Raji (cell line): ENCODE measurements around the gene STAC.

ENCODE experiments used
- POLR2A ChIP-seq: IDR thresholded peaks from 2 replicates; pipeline ENCODE4 v1.6.1; 2011; ENCODE audit warnings: low read depth, low read length, control low read depth; ENCODE audit not compliant: insufficient read depth

STAC gene, protein sequence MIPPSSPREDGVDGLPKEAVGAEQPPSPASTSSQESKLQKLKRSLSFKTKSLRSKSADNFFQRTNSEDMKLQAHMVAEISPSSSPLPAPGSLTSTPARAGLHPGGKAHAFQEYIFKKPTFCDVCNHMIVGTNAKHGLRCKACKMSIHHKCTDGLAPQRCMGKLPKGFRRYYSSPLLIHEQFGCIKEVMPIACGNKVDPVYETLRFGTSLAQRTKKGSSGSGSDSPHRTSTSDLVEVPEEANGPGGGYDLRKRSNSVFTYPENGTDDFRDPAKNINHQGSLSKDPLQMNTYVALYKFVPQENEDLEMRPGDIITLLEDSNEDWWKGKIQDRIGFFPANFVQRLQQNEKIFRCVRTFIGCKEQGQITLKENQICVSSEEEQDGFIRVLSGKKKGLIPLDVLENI

DNA sequence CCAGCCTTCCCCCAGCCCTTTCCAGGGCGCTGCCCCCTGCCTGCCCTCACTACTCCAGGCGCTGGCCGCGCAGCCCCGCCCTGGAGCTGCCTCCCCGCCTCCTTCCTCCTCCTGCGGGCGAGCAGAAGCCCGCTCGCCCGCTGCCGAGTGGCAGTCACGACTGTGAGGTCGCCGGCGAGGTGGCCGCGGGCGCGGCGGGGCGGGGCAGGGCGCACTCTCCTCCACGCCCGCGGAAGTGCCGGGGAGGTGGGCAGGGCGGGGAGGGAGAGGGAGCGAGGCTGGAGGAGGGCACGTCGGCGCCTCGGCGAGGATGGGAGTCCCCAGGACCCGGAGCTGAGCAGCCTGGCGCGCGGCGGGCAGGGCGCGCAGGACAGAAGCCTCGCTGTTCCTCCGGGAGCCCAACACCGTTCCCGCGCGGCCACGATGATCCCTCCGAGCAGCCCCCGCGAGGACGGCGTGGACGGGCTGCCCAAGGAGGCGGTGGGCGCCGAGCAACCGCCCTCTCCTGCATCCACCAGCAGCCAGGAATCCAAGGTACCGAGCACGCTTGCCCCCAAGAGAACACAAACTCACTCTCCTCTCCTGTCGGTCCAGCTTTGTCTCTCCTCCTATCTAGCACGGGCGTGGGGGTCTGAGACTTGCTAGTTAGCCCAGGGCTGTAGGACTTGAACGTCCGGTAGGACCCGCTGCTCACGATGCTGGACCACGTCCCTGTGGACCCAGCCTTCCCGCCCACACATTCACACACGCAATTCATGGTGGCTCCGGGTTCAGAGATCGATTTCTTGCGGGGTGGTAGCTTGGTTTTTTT lies at the start of gene STAC:
Gene STAC (plus strand): TSS at position 284 of the 811 bp plus-strand sequence. CDS start 140 bp downstream, at position 424.
- TF ChIP-seq POLR2A, result no peak

DNA sequence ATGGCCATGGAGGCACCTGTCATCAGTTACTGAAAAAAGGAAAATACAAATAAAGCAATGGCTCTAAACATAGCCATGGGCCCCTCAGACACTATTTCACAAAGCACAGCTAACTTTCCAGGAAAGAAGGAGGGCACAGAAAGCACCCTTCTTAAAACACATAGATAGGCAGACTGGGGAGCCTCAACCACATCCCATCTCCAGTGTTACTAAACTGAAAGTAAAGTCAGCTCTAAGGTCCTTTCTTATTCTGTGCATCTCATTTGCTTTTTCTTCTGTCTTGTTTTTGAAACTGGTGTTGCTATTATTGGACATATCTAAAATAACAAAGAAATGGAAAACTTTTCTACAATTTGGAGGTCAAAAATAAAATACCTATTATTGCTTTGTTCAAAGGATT lies 48.2 kb upstream of the STAC start:
- TF ChIP-seq POLR2A, result no peak

DNA sequence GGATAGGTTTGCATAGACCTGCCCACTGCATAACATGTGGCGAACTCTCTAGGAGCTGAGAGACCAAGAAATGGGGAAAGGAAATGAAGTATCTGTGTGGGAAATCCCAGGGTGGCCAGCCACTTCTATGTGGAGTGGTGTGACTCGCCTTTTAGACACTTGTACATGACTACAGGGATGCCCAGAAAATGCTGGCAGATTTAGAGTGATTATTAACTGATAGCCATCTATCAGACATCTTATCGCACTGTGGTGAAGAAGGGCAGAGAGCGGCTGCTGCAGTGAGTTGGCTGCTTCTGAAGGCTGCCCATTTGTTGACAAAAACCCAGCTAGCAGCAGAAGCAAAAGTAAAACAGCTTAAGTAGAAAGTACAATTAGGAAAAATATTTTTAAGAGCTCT lies 18.1 kb upstream of the STAC start:
- no peak for TF ChIP-seq POLR2A

DNA sequence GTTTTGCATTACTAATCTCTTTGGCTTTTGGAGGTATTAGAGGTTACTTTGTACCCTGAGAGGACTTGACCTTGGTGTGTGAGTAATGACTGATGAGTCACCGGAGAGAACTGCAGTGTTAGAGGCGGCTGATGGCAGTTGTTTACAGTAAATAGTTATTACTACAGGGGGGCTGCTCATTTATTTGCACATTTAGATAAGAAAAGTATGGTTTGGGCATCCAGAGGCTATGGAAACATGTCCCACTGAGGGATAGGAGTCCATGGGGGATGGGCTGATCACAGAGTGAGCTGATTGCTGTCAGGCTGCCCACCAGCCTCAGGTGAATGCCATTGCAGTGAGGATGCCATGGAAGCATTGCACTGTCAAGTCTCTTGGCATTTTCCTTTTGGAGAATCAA lies 17.3 kb upstream of the STAC start:
- no peak for TF ChIP-seq POLR2A

DNA sequence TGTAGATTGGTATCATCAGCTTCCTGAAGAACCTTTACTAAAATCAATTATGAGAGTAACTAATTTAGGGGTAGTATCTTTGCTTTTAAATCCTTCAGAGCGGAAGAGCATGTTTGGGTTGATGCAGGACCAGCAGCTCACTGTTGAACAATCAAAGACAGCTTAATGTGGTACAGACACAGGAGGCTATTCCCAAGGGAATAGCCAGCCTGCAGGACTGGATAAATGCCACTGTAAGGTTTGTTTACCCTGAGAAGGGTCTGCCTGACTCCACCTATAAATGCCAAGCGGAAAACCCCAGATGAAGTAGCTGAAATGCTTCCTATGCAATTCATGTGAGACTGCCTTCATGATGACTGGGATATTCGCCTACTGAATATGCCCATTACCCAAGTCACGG lies 16.0 kb upstream of the STAC start:
- TF ChIP-seq POLR2A, result no peak

DNA sequence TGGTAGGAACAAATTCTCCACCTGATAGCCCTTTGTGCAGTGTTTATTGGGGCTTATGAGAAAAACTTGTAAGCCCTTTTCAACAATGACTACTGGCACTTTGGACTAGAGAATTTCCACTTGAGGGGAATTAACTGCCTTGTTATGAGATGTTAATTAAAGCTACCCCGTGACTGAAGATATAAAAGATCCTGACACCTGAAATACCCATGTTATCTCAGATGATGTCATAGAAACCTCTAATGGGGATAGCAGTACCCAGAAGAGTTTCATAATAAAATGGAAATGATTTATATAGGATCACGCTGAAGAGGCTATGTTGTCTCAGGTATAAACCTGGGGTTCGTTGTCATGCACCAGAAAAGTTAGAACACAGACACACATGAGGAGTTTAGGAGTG lies 14.5 kb upstream of the STAC start:
- TF ChIP-seq POLR2A, result no peak

DNA sequence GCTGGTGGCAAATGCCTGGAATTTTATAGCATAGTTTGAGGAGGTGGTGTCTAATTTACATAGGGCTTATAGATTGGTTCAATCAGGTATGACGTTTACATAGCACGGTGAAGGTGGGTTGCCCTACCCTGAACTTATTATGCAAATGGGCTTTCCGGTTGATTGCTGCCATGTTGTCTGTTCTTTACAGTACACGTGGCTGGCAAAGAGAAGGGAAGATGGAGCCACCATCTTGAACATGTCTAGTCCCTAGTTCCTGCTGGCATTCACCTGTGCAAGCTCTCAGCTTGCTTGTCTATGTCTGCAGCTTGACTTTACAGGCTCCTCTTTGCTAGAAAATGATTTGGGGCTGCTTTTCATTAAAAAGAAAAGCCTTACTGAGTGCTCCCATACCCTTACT lies 14.0 kb upstream of the STAC start:
- no peak for TF ChIP-seq POLR2A

DNA sequence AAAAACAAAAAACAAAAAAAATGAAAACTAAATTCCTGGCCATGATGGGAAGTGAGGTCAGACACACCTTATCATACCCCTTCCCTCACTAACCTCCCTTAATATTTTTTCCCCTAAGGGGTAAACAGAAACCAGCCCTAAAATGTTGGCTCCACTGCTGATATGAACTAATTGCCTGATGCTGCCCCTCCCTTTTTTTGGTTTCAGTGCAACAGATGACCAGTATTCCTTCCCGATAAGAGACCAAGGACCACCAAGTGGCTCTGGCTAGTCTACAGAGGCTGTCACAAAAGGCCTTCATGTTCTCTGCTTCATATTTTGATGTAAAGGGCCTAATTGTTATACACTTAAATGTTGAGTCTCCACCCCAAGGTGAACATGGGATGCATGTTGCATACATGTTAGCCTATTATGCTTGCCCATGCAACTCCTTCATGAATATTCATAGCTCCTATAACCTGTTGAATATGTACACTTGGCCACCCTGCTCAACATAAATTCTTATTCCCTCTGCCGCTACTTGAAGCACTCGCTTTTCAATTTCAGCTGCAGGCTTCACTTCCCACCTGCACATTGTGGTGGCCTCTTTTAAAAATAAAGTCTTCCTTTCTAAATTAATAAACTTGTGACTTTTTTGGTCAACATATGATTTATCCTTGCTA lies 12.3 kb upstream of the STAC start:
- TF ChIP-seq POLR2A, result no peak

DNA sequence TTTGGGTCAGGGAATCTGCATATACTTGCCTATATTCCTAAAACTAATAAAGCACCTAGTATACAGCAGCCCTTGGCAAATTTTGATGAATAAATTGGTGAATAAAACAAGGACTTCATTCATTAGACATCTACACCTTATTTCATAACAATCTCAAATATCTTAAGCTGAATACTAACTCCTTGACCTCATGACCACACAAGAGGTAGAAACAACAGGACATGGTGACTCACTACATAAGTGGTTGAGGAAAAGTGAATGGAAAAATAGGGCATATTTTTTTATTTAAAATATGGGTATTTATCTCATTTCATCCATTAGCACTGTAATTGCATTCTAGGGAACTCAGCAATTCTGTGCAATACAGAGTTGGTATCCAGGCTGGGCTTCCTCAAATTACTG lies 7.8 kb upstream of the STAC start:
- TF ChIP-seq POLR2A, result no peak

DNA sequence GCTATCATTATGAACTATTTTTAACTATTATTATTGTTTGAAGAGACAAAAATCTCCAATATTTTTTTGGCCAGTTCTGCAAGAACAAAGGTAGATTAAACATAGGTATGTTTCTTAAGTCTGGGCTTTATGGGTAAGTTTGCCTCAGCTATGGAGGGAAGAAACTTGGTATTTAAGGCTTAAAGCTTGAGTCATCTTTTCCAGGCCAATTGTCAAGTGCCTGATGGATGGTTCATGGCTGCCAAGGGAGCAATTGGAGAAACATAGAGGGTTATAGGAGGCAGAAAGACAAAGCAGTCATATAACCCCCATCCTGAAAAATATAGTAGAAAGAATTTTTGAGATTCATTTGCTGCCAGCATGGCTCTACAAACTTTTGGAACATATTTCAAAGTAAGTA lies 7.2 kb upstream of the STAC start:
- no peak for TF ChIP-seq POLR2A

DNA sequence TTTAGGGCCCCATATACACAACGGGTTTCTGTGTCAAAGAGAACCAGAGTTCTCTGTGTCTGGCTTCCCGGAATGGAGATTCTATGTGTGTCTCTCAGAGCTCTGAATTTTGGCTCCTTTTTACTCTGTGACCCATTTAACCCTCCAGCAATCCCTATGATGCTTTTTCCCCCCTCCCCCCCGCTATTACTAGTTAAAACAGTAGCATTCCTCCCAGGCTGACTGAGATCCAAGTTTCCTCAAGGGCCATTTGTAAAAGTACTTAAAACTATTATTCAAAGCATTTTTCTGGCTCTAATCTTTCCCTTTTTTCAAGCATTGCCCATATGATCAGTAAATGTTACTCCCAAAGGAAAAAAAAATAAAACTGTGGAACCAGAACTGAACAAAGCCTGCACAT lies 6.6 kb upstream of the STAC start:
- no peak for TF ChIP-seq POLR2A

DNA sequence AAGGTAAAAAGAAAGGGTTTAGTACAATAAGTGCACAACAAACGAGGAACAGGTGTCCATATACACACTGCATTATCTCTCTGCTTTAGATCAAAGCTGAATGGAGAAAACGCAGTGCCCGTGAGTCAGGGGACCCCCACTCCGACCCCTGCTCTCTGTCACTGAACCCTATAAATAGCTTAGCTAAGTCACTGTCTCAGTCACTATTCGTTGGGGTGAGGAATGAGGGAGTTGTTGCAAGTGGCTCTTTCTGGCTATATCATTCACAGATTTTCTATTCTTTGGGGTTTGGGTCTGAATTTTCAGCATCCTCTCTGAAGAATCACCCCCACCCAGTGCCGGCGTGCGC lies 458 bp upstream of the STAC start:
- TF ChIP-seq POLR2A, result no peak

DNA sequence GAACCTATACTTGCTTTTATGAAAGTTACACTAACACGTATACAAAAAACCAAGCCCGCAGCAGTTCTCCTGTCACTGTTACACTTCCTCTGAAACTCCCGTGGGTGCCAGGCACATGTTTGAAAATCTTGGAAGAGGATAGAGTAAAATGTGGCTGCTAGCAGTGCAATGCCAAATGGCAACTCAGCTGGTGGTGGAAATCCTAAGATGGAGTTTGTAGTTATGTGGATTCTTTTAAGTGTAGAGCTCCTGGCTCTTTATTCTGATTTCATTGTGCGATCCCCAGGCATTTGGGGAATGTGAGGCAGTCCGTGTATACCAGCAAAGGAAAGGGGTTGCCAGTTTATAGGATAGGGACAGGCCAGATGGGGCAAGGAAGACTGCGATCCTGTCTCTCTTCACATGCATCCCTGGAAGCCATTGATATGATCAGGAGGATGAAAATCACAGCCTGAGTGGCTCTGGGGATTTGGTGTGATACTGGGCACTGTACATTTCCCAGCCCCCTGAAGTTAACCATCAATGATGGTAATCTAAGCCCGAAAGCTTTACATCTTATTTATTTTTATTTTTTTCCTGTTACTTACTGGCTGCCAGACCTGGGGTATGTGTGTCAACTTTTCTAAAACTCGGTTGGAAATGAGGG lies 1.1 kb downstream of the STAC start:
- no peak for TF ChIP-seq POLR2A

DNA sequence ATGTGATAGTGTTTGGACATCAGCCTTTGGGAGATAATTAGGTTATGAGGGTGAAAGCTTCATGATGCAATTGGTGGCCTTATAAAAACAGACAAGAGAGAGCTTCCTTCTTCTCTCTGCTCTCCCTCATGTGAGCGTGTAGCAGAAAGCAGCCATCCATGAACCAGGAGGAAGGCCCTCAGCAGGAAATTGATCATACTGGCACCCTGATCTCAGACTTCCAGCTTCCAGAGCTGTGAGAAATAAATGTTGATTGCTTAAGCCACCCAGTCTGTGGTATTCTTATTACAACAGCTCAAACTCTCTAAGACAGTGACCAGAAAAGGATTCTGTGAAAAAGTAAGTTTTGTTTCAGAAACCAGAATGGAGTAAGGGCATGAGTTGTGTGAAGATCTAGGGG lies 13.3 kb downstream of the STAC start:
- TF ChIP-seq POLR2A, result no peak

DNA sequence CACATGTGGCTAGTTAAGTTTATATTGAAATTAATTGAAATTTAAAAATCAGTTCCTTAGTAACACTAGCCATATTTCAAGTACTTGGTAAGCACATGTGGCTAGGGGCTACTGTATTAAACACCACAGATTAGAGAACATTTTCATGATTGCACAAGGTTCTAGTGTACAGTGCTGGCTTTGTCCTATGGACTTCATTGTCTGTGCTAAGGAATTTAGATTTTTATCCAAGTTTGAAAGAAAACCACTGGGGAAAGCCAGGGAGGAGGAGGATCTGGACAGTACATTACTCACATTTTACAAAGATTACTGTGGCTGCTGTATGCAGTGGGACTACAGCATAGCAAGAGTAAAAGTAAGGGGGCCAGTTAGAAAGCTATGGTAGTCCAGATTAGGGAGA lies 13.9 kb downstream of the STAC start:
- TF ChIP-seq POLR2A, result no peak

DNA sequence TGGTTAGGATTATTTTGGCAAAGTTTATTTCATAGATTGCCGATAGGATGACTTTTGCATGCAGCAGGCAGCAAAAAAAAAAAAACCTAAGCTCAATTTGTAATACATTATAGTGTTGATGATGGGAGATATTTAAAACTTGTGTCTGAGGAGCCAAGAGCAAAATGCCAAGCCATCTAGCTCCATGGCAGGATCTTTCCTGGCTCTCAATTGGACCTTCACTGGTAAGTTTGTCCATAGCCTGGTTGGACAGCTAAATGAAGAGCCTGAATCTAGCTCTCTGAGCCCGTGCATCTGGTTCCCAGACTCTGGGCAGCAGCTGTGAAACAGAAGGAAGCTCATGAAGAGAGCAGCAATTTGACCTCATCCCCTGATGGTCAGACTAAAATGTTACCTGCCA lies 17.5 kb downstream of the STAC start:
- TF ChIP-seq POLR2A, result no peak

DNA sequence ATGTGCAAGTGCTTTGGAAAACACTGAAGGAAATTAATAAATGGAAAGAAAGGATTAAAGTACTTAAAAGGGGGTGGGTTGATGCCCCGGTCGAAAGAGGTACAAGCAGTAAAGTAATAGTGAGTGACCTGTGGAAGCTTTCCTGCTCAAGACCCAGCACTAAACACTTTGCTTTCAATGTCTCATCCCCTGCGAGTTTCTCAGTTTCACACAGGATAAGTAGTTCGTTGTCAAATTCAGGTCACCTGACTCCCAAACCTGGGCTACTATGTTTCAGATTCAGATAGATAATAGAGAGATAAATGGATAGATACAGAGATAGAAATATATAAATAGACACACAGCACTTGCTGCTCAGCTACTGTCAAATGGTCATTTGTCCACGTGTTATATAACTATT lies 19.6 kb downstream of the STAC start:
- TF ChIP-seq POLR2A, result no peak
